ENCODE data around the gene CCDC102B.

DNA sequence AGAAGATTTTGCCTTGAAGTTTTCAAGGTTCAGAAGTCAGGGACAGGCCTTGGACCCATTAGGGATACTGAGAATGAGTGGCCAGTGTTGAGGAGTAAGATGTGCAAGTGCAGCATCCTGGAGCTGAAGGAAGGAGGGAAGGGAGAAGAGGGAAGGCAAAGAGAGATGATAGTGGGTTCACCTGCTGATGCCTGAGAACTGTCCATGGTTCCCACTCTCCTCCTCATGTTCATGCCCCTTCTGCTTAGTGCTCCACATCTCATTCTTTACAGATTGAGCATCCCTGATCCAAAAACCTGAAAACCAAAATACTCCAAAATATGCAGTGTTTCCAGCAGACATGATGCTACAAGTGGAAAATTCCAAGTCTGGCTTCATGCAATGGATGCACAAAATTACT is 137.8 kb downstream of the CCDC102B start:
- TF ChIP-seq EZH2 (IDR thresholded peaks at IDR 0.05; ENCODE audit: borderline replicate concordance, insufficient read depth, low read depth, low read length, poor library complexity, severe bottlenecking): no peak
- TF ChIP-seq, protein P1, sequence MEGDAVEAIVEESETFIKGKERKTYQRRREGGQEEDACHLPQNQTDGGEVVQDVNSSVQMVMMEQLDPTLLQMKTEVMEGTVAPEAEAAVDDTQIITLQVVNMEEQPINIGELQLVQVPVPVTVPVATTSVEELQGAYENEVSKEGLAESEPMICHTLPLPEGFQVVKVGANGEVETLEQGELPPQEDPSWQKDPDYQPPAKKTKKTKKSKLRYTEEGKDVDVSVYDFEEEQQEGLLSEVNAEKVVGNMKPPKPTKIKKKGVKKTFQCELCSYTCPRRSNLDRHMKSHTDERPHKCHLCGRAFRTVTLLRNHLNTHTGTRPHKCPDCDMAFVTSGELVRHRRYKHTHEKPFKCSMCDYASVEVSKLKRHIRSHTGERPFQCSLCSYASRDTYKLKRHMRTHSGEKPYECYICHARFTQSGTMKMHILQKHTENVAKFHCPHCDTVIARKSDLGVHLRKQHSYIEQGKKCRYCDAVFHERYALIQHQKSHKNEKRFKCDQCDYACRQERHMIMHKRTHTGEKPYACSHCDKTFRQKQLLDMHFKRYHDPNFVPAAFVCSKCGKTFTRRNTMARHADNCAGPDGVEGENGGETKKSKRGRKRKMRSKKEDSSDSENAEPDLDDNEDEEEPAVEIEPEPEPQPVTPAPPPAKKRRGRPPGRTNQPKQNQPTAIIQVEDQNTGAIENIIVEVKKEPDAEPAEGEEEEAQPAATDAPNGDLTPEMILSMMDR (IDR thresholded peaks at IDR 0.05): no peak
